Calu3 (cell line): ENCODE data around the gene CBLN3. TPM values are rescaled to one million over a fixed set of nuclear protein-coding genes. Genes with fewer than 3 reads are reported as not detected.

ENCODE experiments used
- BruUV-seq: library from RNA; stranded (reverse); fragments of 400-500 nt; replicated peaks from 2 replicates; lab custom pipeline; 2021; lab: Mats Ljungman, UMichigan
- CTCF ChIA-PET: fragments of 300-600 bp; sonication (Branson Sonifier 250); formaldehyde crosslinking; loops from one replicate; lab custom pipeline; 2022; ENCODE audit warnings: antibody characterized with exemption; lab: Charles Lee
- DNase-seq: peaks from one replicate; pipeline ENCODE4 v3.0.0; 2022
- H3K27ac Mint-ChIP-seq: one replicate; pipeline ENCODE4 v1.8.0; 2022; ENCODE audit warnings: mixed read lengths; ENCODE audit not compliant: unreplicated experiment
- H3K27me3 Mint-ChIP-seq: one replicate; pipeline ENCODE4 v1.8.0; 2022; ENCODE audit warnings: mixed read lengths; ENCODE audit not compliant: unreplicated experiment
- H3K36me3 Mint-ChIP-seq: one replicate; pipeline ENCODE4 v1.8.0; 2022; ENCODE audit warnings: mild to moderate bottlenecking, moderate library complexity, mixed read lengths; ENCODE audit not compliant: insufficient read depth, unreplicated experiment
- H3K4me1 Mint-ChIP-seq: one replicate; pipeline ENCODE4 v1.8.0; 2022; ENCODE audit warnings: mild to moderate bottlenecking, low read depth, mixed read lengths; ENCODE audit not compliant: unreplicated experiment
- H3K4me3 Mint-ChIP-seq: one replicate; pipeline ENCODE4 v1.8.0; 2022; ENCODE audit warnings: mild to moderate bottlenecking, low read depth, moderate library complexity, mixed read lengths; ENCODE audit not compliant: unreplicated experiment
- H3K9me3 Mint-ChIP-seq: one replicate; pipeline ENCODE4 v1.8.0; 2022; ENCODE audit warnings: low read depth, mixed read lengths; ENCODE audit not compliant: unreplicated experiment
- intact Hi-C: fragments of 100-400 bp; cut with micrococcal nuclease; formaldehyde crosslinking; loops from one replicate; pipeline ENCODE4 v1.10.0; 2022; ENCODE audit not compliant: unreplicated experiment
- total RNA-seq: library from RNA; stranded (reverse); gene quantifications from 2 replicates; pipeline ENCODE4 v1.2.3, GENCODE V29; 2022
- TF ChIP-seq, protein P1 (sequence below): fragments of 200-600 bp; IDR thresholded peaks from one replicate; pipeline ENCODE4 v1.8.0; 2022; ENCODE audit warnings: antibody characterized with exemption; ENCODE audit not compliant: unreplicated experiment

The CBLN3 gene
- total RNA-seq, 1 experiment from 2014 or later: 0.99 TPM

- TF ChIP-seq, protein P1, sequence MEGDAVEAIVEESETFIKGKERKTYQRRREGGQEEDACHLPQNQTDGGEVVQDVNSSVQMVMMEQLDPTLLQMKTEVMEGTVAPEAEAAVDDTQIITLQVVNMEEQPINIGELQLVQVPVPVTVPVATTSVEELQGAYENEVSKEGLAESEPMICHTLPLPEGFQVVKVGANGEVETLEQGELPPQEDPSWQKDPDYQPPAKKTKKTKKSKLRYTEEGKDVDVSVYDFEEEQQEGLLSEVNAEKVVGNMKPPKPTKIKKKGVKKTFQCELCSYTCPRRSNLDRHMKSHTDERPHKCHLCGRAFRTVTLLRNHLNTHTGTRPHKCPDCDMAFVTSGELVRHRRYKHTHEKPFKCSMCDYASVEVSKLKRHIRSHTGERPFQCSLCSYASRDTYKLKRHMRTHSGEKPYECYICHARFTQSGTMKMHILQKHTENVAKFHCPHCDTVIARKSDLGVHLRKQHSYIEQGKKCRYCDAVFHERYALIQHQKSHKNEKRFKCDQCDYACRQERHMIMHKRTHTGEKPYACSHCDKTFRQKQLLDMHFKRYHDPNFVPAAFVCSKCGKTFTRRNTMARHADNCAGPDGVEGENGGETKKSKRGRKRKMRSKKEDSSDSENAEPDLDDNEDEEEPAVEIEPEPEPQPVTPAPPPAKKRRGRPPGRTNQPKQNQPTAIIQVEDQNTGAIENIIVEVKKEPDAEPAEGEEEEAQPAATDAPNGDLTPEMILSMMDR: no peak
- Mint-ChIP-seq H3K4me3 (no peak overlapping the region), H3K27me3 (no peaks in the 10 kb centered on the region), H3K27ac (no peak overlapping the region), H3K4me1 (no peaks in the 10 kb centered on the region), H3K36me3 (no peaks in the 10 kb centered on the region), H3K9me3 (no peaks in the 10 kb centered on the region)
- CTCF ChIA-PET: no interaction called here
- DNase-seq: no peak
- intact Hi-C loops: no loop called here
- no TSS peak for BruUV-seq
Measured at GRCh38 chr14:24381363-24382063, 48.0 kb downstream of the CBLN3 start.

DNA sequence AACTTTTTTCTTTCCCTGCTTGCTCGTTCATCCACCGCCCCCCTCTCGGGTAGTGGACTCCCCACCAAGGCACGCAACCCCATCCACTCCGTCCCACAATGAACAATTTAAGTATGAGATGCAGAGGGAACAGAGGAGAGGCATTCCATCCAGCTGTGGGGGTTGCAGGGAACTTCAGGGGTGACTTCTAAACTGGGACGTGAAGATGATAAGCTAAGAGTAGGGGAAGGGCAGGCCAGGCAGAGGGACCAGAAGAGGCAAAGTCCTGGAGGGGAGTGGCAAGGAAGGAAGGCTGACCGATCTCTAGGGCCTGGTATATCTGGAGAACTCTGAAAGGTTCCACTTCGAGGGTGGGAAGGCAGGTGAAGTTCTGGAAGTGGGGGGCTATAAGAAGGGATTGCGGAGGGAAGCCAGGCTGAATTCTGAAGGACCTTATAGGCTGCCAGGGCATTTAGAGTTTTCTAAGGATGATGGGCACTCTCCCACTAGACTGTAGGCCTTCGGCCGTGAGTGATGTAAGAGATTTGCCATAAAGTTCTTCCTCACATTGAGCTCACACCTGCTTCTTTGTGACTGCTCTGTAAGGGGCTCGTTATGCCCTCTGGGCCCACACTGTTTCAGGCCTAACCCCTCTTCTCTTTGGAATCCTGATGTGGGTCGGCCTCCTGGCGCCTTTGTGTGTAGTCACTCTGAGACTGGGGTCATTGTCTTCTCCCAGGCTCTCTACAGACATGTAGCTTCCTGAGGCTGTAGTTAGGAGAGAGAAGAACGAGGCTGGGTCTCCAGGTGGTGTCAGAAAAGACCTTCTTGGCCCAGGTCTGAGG is 49.3 kb downstream of the CBLN3 start:
- no TSS peak for BruUV-seq
- Mint-ChIP-seq H3K4me1 (no peaks in the 10 kb centered on the region), H3K27me3 (no peaks in the 10 kb centered on the region), H3K27ac (no peak overlapping the region), H3K4me3 (no peak overlapping the region), H3K9me3 (no peaks in the 10 kb centered on the region), H3K36me3 (no peaks in the 10 kb centered on the region)
- no peak for DNase-seq
- intact Hi-C loops: no loop called here
- CTCF ChIA-PET: interaction anchor here (1.4 kb wide), 1 partner anchor 14 kb away, joined by 7 read pairs; no protein-coding TSS in a partner anchor
- TF ChIP-seq, protein P1: no peak

GRCh38 chr14:24378981-24379906 is 50.2 kb downstream of the CBLN3 start:
- intact Hi-C loops: no loop called here
- no peak overlapping the region for H3K27ac Mint-ChIP-seq
- CTCF ChIA-PET: interaction anchor here (1.4 kb wide), 1 partner anchor 13 kb away, joined by 7 read pairs; no protein-coding TSS in a partner anchor
- H3K4me1 Mint-ChIP-seq: no peaks in the 10 kb centered on the region
- no TSS peak for BruUV-seq
- no peak for DNase-seq
- no peaks in the 10 kb centered on the region for H3K27me3 Mint-ChIP-seq
- no peak overlapping the region for H3K4me3 Mint-ChIP-seq
- TF ChIP-seq, protein P1: no peak
- H3K36me3 Mint-ChIP-seq: no peaks in the 10 kb centered on the region
- no peaks in the 10 kb centered on the region for H3K9me3 Mint-ChIP-seq

GRCh38 chr14:24378327-24378726 is 51.1 kb downstream of the CBLN3 start:
- no peak for DNase-seq
- Mint-ChIP-seq H3K4me1 (no peaks in the 10 kb centered on the region), H3K27ac (no peak overlapping the region), H3K4me3 (no peak overlapping the region), H3K27me3 (no peaks in the 10 kb centered on the region), H3K9me3 (no peaks in the 10 kb centered on the region), H3K36me3 (no peaks in the 10 kb centered on the region)
- BruUV-seq: no TSS peak
- CTCF ChIA-PET: no interaction called here
- intact Hi-C loops: no loop called here
- TF ChIP-seq, protein P1: no peak
